Neural progenitor cell (in vitro differentiated cells): ENCODE results near the gene RAB40B. TPM values are rescaled to one million over a fixed set of nuclear protein-coding genes. Genes with fewer than 3 reads are reported as not detected.

ENCODE experiments used
- DNase-seq: peaks from one replicate; pipeline ENCODE4 v3.0.0-alpha.2; 2016; ENCODE audit warnings: low spot score
- H2AFZ ChIP-seq: fragments of 200-600 bp; sonication (generic); replicated peaks from 2 replicates; pipeline ENCODE4 v1.6.1; 2016; ENCODE audit warnings: antibody characterized with exemption
- H3F3A ChIP-seq: fragments of 200-600 bp; sonication (generic); 2 replicates; pipeline ENCODE4 v1.6.1; 2016; ENCODE audit warnings: antibody characterized with exemption, low read depth
- H3K27ac ChIP-seq: fragments of 200-600 bp; sonication (generic); 2 replicates; pipeline ENCODE4 v1.5.1; 2016; ENCODE audit warnings: mild to moderate bottlenecking
- H3K27me3 ChIP-seq: fragments of 200-600 bp; sonication (generic); 2 replicates; pipeline ENCODE4 v1.6.1; 2016; ENCODE audit warnings: mild to moderate bottlenecking, moderate library complexity
- H3K36me3 ChIP-seq: fragments of 200-600 bp; sonication (generic); 2 replicates; pipeline ENCODE4 v1.5.1; 2016
- H3K4me1 ChIP-seq: fragments of 200-600 bp; sonication (generic); 2 replicates; pipeline ENCODE4 v1.6.1; 2016; ENCODE audit warnings: mixed run types
- H3K4me2 ChIP-seq: fragments of 200-600 bp; sonication (generic); 2 replicates; pipeline ENCODE4 v1.6.1; 2016
- H3K4me3 ChIP-seq: fragments of 200-600 bp; sonication (generic); 2 replicates; pipeline ENCODE4 v1.5.1; 2016
- H3K79me2 ChIP-seq: fragments of 200-600 bp; sonication (generic); 2 replicates; pipeline ENCODE4 v1.6.1; 2016; ENCODE audit warnings: low read depth
- H3K9ac ChIP-seq: fragments of 200-600 bp; sonication (generic); 2 replicates; pipeline ENCODE4 v1.6.1; 2016
- H3K9me3 ChIP-seq: fragments of 200-600 bp; sonication (generic); 2 replicates; pipeline ENCODE4 v1.5.1; 2016; ENCODE audit warnings: low read depth
- H4K20me1 ChIP-seq: fragments of 200-600 bp; sonication (generic); 2 replicates; pipeline ENCODE4 v1.6.1; 2016; ENCODE audit warnings: low read depth
- H3K27ac Mint-ChIP-seq: 3 replicates; pipeline ENCODE4 v1.8.0; 2021; ENCODE audit warnings: mixed read lengths
- H3K27me3 Mint-ChIP-seq: 2 replicates; pipeline ENCODE4 v1.8.0; 2022; ENCODE audit warnings: low read depth, mild to moderate bottlenecking, inconsistent platforms, moderate library complexity, mixed read lengths; ENCODE audit not compliant: insufficient read depth
- H3K36me3 Mint-ChIP-seq: 3 replicates; pipeline ENCODE4 v1.8.0; 2021; ENCODE audit warnings: mixed read lengths
- H3K4me1 Mint-ChIP-seq: 3 replicates; pipeline ENCODE4 v1.8.0; 2021; ENCODE audit warnings: mixed read lengths
- H3K4me3 Mint-ChIP-seq: 3 replicates; pipeline ENCODE4 v1.8.0; 2021; ENCODE audit warnings: mild to moderate bottlenecking, moderate library complexity, mixed read lengths
- H3K9me3 Mint-ChIP-seq: 3 replicates; pipeline ENCODE4 v1.8.0; 2020; ENCODE audit warnings: mixed read lengths
- CTCF ChIP-seq: fragments of 200-600 bp; sonication (generic); IDR thresholded peaks from 2 replicates; pipeline ENCODE4 v1.5.1; 2017; ENCODE audit warnings: antibody characterized with exemption, mild to moderate bottlenecking
- EZH2 ChIP-seq: fragments of 200-600 bp; sonication (generic); IDR thresholded peaks from 2 replicates; pipeline ENCODE4 v1.6.1; 2017; ENCODE audit warnings: antibody characterized with exemption, mild to moderate bottlenecking, moderate library complexity
- EZH2phosphoT487 ChIP-seq: fragments of 200-600 bp; sonication (generic); IDR thresholded peaks from 2 replicates; pipeline ENCODE4 v1.6.1; 2017; ENCODE audit warnings: antibody characterized with exemption
- total RNA-seq: library from RNA; depleted of rRNA; stranded (reverse); fragments of >200 nt; gene quantifications from 2 replicates; pipeline ENCODE4 v1.2.3, GENCODE V29; 2015; ENCODE audit warnings: low replicate concordance

Gene RAB40B
- total RNA-seq, 1 donor from 2014 or later: 5.6 TPM

- Mint-ChIP-seq H3K27ac (peak overlapping the region; percentile 33), H3K4me1 (peaks cover 8% of the 10 kb centered on the region), H3K36me3 (peaks cover 28% of the 10 kb centered on the region), H3K27me3 (peaks cover 3% of the 10 kb centered on the region), H3K4me3 (no peak overlapping the region), H3K9me3 (no peaks in the 10 kb centered on the region)
- Histone ChIP-seq H3K4me1 (no peaks in the 10 kb centered on the region), H3K4me2 (no peak overlapping the region), H3K27ac (no peak overlapping the region), H3K27me3 (no peaks in the 10 kb centered on the region), H3K9ac (no peak overlapping the region), H3K79me2 (peaks cover 9% of the 10 kb centered on the region), H3K9me3 (no peaks in the 10 kb centered on the region), H3K4me3 (no peak overlapping the region), H2AFZ (no peak overlapping the region), H3K36me3 (no peaks in the 10 kb centered on the region), H3F3A (no peaks in the 10 kb centered on the region), H4K20me1 (peaks cover 9% of the 10 kb centered on the region)
- DNase-seq: no peak
- TF ChIP-seq EZH2phosphoT487: no peak
- no peak for TF ChIP-seq EZH2
- TF ChIP-seq CTCF: no peak
These were observed 24.0 kb upstream of the RAB40B start for GRCh38 chr17:82722341-82723013.

GRCh38 chr17:82720204-82720603 lies 21.7 kb upstream of the RAB40B start:
- Histone ChIP-seq H2AFZ (no peak overlapping the region), H3K4me3 (no peak overlapping the region), H3K9me3 (no peaks in the 10 kb centered on the region), H3K79me2 (peaks cover 15% of the 10 kb centered on the region), H4K20me1 (peaks cover 11% of the 10 kb centered on the region), H3K36me3 (no peaks in the 10 kb centered on the region), H3K27me3 (no peaks in the 10 kb centered on the region), H3F3A (no peaks in the 10 kb centered on the region), H3K27ac (no peak overlapping the region), H3K4me1 (no peaks in the 10 kb centered on the region), H3K9ac (no peak overlapping the region), H3K4me2 (no peak overlapping the region)
- Mint-ChIP-seq H3K36me3 (peaks cover 24% of the 10 kb centered on the region), H3K4me3 (no peak overlapping the region), H3K27me3 (peaks cover 2% of the 10 kb centered on the region), H3K9me3 (no peaks in the 10 kb centered on the region), H3K4me1 (peaks cover 16% of the 10 kb centered on the region), H3K27ac (no peak overlapping the region)
- no peak for TF ChIP-seq CTCF
- no peak for TF ChIP-seq EZH2phosphoT487
- no peak for TF ChIP-seq EZH2
- no peak for DNase-seq

DNA sequence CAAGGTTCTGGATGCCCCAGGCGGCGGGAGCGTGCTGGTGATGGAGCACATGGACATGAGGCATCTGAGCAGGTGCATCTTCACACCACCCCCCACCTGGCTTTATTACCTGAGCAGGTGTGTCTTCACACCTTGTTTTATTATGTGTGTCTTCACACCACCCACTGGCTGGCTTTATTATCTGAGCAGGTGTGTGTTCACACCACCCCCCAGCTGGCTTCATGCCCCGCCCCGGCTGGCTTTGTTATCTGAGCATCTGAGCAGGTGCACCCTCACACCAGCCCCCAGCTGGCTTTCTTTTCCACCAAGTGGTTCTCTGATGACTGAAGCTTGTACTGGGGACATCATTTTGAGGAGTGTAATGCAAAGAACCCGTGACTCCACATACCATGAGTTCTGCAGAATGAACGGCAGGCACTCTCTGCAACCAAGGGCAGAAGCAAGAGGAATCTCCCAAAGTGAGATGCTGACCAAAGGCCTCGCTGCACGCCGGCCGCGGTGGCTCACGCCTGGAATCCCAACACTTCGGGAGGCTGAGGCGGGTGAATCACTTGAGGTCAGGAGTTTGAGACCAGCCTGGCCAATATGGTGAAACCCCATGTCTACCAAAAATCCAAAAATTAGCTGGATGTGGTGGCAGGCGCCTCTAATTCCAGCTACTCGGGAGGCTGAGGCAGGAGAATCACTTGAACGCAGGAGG lies 20.6 kb upstream of the RAB40B start:
- TF ChIP-seq CTCF (no peak), EZH2phosphoT487 (no peak), EZH2 (no peak)
- H3K4me1 ChIP-seq: no peaks in the 10 kb centered on the region
- Mint-ChIP-seq H3K4me3 (peak overlapping the region; percentile 78), H3K9me3 (no peaks in the 10 kb centered on the region), H3K36me3 (peaks cover 24% of the 10 kb centered on the region), H3K27me3 (peaks cover 2% of the 10 kb centered on the region), H3K4me1 (peaks cover 16% of the 10 kb centered on the region), H3K27ac (no peak overlapping the region)
- H2AFZ ChIP-seq: no peak overlapping the region
- H3K79me2 ChIP-seq: peaks cover 15% of the 10 kb centered on the region
- no peak overlapping the region for H3K4me2 ChIP-seq
- no peaks in the 10 kb centered on the region for H3K9me3 ChIP-seq
- no peaks in the 10 kb centered on the region for H3F3A ChIP-seq
- DNase-seq: no peak
- no peak overlapping the region for H3K27ac ChIP-seq
- peaks cover 11% of the 10 kb centered on the region for H4K20me1 ChIP-seq
- H3K9ac ChIP-seq: no peak overlapping the region
- H3K27me3 ChIP-seq: no peaks in the 10 kb centered on the region
- H3K36me3 ChIP-seq: no peaks in the 10 kb centered on the region
- no peak overlapping the region for H3K4me3 ChIP-seq
